WERI-Rb-1 (cell line): ENCODE measurements around the gene MED27.

Experiments used
- DNase-seq: peaks from one replicate; pipeline ENCODE4 v3.0.0-alpha.2; 2020
- H3K27ac ChIP-seq: fragments of 250-450 bp; sonication (Bioruptor Pico); 2 replicates; pipeline ENCODE4 v1.5.1; 2020; ENCODE audit warnings: mild to moderate bottlenecking, moderate library complexity
- H3K27me3 ChIP-seq: fragments of 250-450 bp; sonication (Bioruptor Pico); 2 replicates; pipeline ENCODE4 v1.5.1; 2021; ENCODE audit warnings: mild to moderate bottlenecking, low read depth, moderate library complexity; ENCODE audit not compliant: insufficient read depth, severe bottlenecking
- H3K36me3 ChIP-seq: fragments of 250-450 bp; sonication (Bioruptor Pico); 2 replicates; pipeline ENCODE4 v1.5.1; 2020; ENCODE audit warnings: mild to moderate bottlenecking, moderate library complexity
- H3K4me3 ChIP-seq: 2 replicates; pipeline ENCODE4 v1.5.1; 2011; ENCODE audit warnings: low read depth, mild to moderate bottlenecking, control low read depth, low read length
- H3K9me3 ChIP-seq: fragments of 250-450 bp; sonication (Bioruptor Pico); 2 replicates; pipeline ENCODE4 v1.5.1; 2021; ENCODE audit warnings: mild to moderate bottlenecking, moderate library complexity; ENCODE audit not compliant: severe bottlenecking
- CTCF ChIP-seq: IDR thresholded peaks from 2 replicates; pipeline ENCODE4 v1.5.1; 2011; ENCODE audit warnings: low read depth, mild to moderate bottlenecking, control low read depth, inconsistent platforms, low read length

The MED27 gene

GRCh38 chr9:132007371-132008025 is 72.2 kb downstream of the MED27 start:
- H3K27ac ChIP-seq = no peak overlapping the region
- DNase-seq = no peak
- H3K36me3 ChIP-seq = peaks cover 2% of the 10 kb centered on the region

GRCh38 chr9:132006677-132007370 is 72.8 kb downstream of the MED27 start:
- no peak overlapping the region for H3K27ac ChIP-seq
- no peak for TF ChIP-seq CTCF
- no peaks in the 10 kb centered on the region for H3K9me3 ChIP-seq
- H3K27me3 ChIP-seq = no peaks in the 10 kb centered on the region
- no peak overlapping the region for H3K4me3 ChIP-seq
- DNase-seq = no peak
- 0 out of 2 replicates have a peak, but pooled peaks cover 6% of the 10 kb centered on the region for H3K36me3 ChIP-seq

More at GRCh38 chr9:132007371-132008025, 72.2 kb downstream of the MED27 start:
- Histone ChIP-seq H3K9me3 (no peaks in the 10 kb centered on the region), H3K27me3 (no peaks in the 10 kb centered on the region), H3K4me3 (no peak overlapping the region)
- TF ChIP-seq CTCF = no peak

GRCh38 chr9:132005899-132006298 is 73.8 kb downstream of the MED27 start:
- no peaks in the 10 kb centered on the region for H3K27me3 ChIP-seq
- H3K36me3 ChIP-seq = peaks cover 6% of the 10 kb centered on the region; the same call in 1 of the 2 replicates
- no peak overlapping the region for H3K4me3 ChIP-seq
- H3K9me3 ChIP-seq = no peaks in the 10 kb centered on the region
- no peak for TF ChIP-seq CTCF
- no peak for DNase-seq
- no peak overlapping the region for H3K27ac ChIP-seq

- no peak overlapping the region for H3K4me3 ChIP-seq
- H3K36me3 ChIP-seq = peaks cover 6% of the 10 kb centered on the region; the same call in 1 of the 2 replicates
- TF ChIP-seq CTCF = no peak
- no peaks in the 10 kb centered on the region for H3K9me3 ChIP-seq
- no peak for DNase-seq
- no peaks in the 10 kb centered on the region for H3K27me3 ChIP-seq
- no peak overlapping the region for H3K27ac ChIP-seq
These were observed 75.3 kb downstream of the MED27 start for GRCh38 chr9:132004323-132004722.

- DNase-seq = no peak
- Histone ChIP-seq H3K36me3 (peaks cover 6% of the 10 kb centered on the region; the same call in 1 of the 2 replicates), H3K27ac (no peak overlapping the region), H3K4me3 (no peak overlapping the region), H3K27me3 (no peaks in the 10 kb centered on the region), H3K9me3 (no peaks in the 10 kb centered on the region)
- no peak for TF ChIP-seq CTCF
These were observed 75.8 kb downstream of the MED27 start for GRCh38 chr9:132003896-132004295.

GRCh38 chr9:132003319-132003704 is 76.4 kb downstream of the MED27 start:
- DNase-seq = no peak
- no peak for TF ChIP-seq CTCF
- Histone ChIP-seq H3K36me3 (peaks cover 6% of the 10 kb centered on the region; the same call in 1 of the 2 replicates), H3K27ac (no peak overlapping the region), H3K27me3 (no peaks in the 10 kb centered on the region), H3K9me3 (no peaks in the 10 kb centered on the region), H3K4me3 (no peak overlapping the region)
